ENCODE results near the gene ARNT2. TPM values are rescaled to one million over a fixed set of nuclear protein-coding genes. Genes with fewer than 3 reads are reported as not detected.
A peak's percentile ranks its signal among the peaks of the same experiment; 100 is the strongest.

ARNT2 gene
- total and polyA plus RNA-seq, 4 experiments from 2014 or later = not detected

DNA sequence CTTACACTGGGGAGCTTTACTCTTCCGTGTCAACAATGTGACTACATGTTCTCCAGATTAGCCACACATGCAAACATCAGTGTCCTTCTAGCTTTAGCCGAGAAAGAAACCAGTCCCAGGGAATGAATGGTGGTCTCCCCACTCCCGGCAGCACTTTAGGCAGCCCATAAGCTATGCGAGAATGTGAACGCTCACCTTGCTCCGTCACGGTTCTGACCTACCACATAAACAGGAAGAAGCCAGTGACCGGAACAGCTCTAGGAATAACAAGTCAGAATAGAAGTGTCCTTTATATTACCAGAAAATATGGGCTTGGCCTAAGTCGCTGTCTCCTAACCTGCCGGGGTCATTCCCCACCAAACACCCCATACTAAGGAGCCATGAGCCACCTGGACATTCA is 192.9 kb downstream of the ARNT2 start:
- H3K36me3 ChIP-seq (ENCODE audit: insufficient read depth, low read length) = no peaks in the 10 kb centered on the region
- no peaks in the 10 kb centered on the region for H3K4me1 Mint-ChIP-seq
- no peak overlapping the region for H3K4me3 ChIP-seq (ENCODE audit: low read length in 2 of 2)
- H3K9me3 ChIP-seq (ENCODE audit: control insufficient read depth in 1 of 2, low read length in 2 of 2) = no peaks in the 10 kb centered on the region
- H3K27me3 Mint-ChIP-seq = peaks cover 13 to 19% of the 10 kb centered on the region in 2 donors
- no peaks in the 10 kb centered on the region for H3K4me1 ChIP-seq (ENCODE audit: insufficient read depth, low read length)
- CTCF ChIA-PET (ENCODE audit: partially characterized antibody) = no interaction called here
- no peak overlapping the region for H3K4me3 Mint-ChIP-seq
- H3K9me3 Mint-ChIP-seq = no peaks in the 10 kb centered on the region
- H3K27ac Mint-ChIP-seq = no peak overlapping the region
- POLR2A ChIA-PET (ENCODE audit: partially characterized antibody) = no interaction called here
- H3K27me3 ChIP-seq (ENCODE audit: insufficient read depth, low read length) = no peaks in the 10 kb centered on the region
- no peak overlapping the region for H3K27ac ChIP-seq (ENCODE audit: low read depth, low read length)
- DNase-seq = no peak
- intact Hi-C loops (cut with micrococcal nuclease) = no loop called here
- no peaks in the 10 kb centered on the region for H3K36me3 Mint-ChIP-seq

DNA sequence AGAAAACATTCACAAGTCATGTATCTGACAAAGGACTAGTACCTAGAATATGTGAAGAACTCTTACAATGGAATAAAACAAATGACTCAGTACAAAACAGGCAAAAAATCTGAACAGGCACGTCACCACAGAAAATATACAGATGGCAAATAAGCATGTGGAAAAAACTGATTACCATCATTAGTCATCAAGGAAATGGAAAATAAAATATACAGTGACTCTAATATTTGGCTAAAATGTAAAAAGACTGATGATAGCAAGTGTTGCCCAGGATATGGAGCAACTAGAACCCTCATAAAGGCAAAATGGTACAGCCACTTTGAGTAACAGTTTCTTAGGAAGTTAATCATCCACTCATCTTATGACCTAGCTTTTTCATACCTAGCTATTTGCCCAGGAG is 195.2 kb downstream of the ARNT2 start:
- no peaks in the 10 kb centered on the region for H3K4me1 Mint-ChIP-seq
- Histone ChIP-seq H3K36me3 (ENCODE audit: insufficient read depth, low read length) (no peaks in the 10 kb centered on the region), H3K27ac (ENCODE audit: low read depth, low read length) (no peak overlapping the region), H3K9me3 (ENCODE audit: control insufficient read depth in 1 of 2, low read length in 2 of 2) (no peaks in the 10 kb centered on the region), H3K4me3 (ENCODE audit: low read length in 2 of 2) (no peak overlapping the region), H3K27me3 (ENCODE audit: insufficient read depth, low read length) (no peaks in the 10 kb centered on the region), H3K4me1 (ENCODE audit: insufficient read depth, low read length) (no peaks in the 10 kb centered on the region)
- peaks cover 0 to 2% (median 0%) of the 10 kb centered on the region in 8 donors for H3K9me3 Mint-ChIP-seq
- peaks cover 11 to 21% of the 10 kb centered on the region in 2 donors for H3K27me3 Mint-ChIP-seq
- POLR2A ChIA-PET (ENCODE audit: partially characterized antibody) = no interaction called here
- no peak for DNase-seq
- intact Hi-C loops (cut with micrococcal nuclease) = no loop called here
- CTCF ChIA-PET (ENCODE audit: partially characterized antibody) = no interaction called here
- no peaks in the 10 kb centered on the region for H3K36me3 Mint-ChIP-seq
- H3K4me3 Mint-ChIP-seq = no peak overlapping the region
- no peak overlapping the region for H3K27ac Mint-ChIP-seq

DNA sequence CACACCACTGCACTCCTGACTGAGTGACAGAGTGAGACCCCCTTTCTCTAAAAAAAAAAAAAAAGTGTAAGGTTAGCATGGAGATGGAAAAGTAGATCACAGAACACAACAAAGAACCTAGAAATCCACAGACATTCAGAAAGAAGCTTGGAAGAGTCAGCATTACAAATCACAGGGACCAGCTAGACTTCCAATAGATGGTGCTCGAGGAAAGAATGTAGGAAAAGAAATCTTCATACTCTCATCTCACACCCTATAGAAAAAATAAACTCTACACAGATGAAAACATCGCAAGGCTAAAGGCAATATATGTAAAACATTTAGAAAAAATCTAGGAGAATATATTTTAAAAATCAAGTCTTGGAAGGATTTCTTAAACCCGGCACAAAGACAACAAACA is 196.4 kb downstream of the ARNT2 start:
- DNase-seq = no peak
- no peaks in the 10 kb centered on the region for H3K9me3 ChIP-seq (ENCODE audit: control insufficient read depth in 1 of 2, low read length in 2 of 2)
- H3K36me3 ChIP-seq (ENCODE audit: insufficient read depth, low read length) = no peaks in the 10 kb centered on the region
- no peak overlapping the region for H3K4me3 ChIP-seq (ENCODE audit: low read length in 2 of 2)
- no peak overlapping the region for H3K4me3 Mint-ChIP-seq
- no peaks in the 10 kb centered on the region for H3K4me1 Mint-ChIP-seq
- ChIA-PET POLR2A (ENCODE audit: partially characterized antibody) (no interaction called here), CTCF (ENCODE audit: partially characterized antibody) (no interaction called here)
- no peak overlapping the region for H3K27ac ChIP-seq (ENCODE audit: low read depth, low read length)
- H3K27me3 Mint-ChIP-seq = peaks cover 10 to 21% of the 10 kb centered on the region in 2 donors
- H3K27me3 ChIP-seq (ENCODE audit: insufficient read depth, low read length) = no peaks in the 10 kb centered on the region
- peaks cover 0 to 2% (median 0%) of the 10 kb centered on the region in 8 donors for H3K9me3 Mint-ChIP-seq
- intact Hi-C loops (cut with micrococcal nuclease) = no loop called here
- no peak overlapping the region for H3K27ac Mint-ChIP-seq
- no peaks in the 10 kb centered on the region for H3K36me3 Mint-ChIP-seq
- H3K4me1 ChIP-seq (ENCODE audit: insufficient read depth, low read length) = no peaks in the 10 kb centered on the region

DNA sequence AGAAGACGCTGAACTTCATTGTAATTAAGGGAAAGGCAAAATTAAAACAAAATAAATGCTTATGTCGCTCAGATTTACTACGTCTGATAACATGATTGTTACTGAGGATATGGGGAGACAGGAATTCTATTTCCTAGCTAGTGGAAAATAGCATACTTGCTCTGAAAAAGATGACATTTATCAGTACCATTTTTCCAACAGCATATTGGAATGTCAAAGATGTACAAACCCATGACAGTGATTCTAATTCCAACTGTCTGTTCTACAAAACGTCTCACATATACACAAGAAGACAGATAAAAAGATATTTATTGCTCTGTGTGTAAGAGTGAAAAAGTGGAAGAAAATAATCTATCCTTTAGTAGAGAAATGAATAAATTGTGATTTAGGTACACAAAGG is 197.1 kb downstream of the ARNT2 start:
- H3K9me3 ChIP-seq (ENCODE audit: control insufficient read depth in 1 of 2, low read length in 2 of 2) = no peaks in the 10 kb centered on the region
- H3K4me1 ChIP-seq (ENCODE audit: insufficient read depth, low read length) = no peaks in the 10 kb centered on the region
- no peaks in the 10 kb centered on the region for H3K36me3 ChIP-seq (ENCODE audit: insufficient read depth, low read length)
- H3K27ac ChIP-seq (ENCODE audit: low read depth, low read length) = no peak overlapping the region
- ChIA-PET POLR2A (ENCODE audit: partially characterized antibody) (no interaction called here), CTCF (ENCODE audit: partially characterized antibody) (no interaction called here)
- H3K27me3 ChIP-seq (ENCODE audit: insufficient read depth, low read length) = no peaks in the 10 kb centered on the region
- intact Hi-C loops (cut with micrococcal nuclease) = no loop called here
- H3K4me1 Mint-ChIP-seq = no peaks in the 10 kb centered on the region
- no peak for DNase-seq
- no peak overlapping the region for H3K4me3 ChIP-seq (ENCODE audit: low read length in 2 of 2)
- no peaks in the 10 kb centered on the region for H3K36me3 Mint-ChIP-seq
- H3K27me3 Mint-ChIP-seq = peaks cover 10 to 21% of the 10 kb centered on the region in 2 donors
- H3K27ac Mint-ChIP-seq = no peak overlapping the region
- no peak overlapping the region for H3K4me3 Mint-ChIP-seq
- peaks cover 0 to 2% (median 0%) of the 10 kb centered on the region in 8 donors for H3K9me3 Mint-ChIP-seq

DNA sequence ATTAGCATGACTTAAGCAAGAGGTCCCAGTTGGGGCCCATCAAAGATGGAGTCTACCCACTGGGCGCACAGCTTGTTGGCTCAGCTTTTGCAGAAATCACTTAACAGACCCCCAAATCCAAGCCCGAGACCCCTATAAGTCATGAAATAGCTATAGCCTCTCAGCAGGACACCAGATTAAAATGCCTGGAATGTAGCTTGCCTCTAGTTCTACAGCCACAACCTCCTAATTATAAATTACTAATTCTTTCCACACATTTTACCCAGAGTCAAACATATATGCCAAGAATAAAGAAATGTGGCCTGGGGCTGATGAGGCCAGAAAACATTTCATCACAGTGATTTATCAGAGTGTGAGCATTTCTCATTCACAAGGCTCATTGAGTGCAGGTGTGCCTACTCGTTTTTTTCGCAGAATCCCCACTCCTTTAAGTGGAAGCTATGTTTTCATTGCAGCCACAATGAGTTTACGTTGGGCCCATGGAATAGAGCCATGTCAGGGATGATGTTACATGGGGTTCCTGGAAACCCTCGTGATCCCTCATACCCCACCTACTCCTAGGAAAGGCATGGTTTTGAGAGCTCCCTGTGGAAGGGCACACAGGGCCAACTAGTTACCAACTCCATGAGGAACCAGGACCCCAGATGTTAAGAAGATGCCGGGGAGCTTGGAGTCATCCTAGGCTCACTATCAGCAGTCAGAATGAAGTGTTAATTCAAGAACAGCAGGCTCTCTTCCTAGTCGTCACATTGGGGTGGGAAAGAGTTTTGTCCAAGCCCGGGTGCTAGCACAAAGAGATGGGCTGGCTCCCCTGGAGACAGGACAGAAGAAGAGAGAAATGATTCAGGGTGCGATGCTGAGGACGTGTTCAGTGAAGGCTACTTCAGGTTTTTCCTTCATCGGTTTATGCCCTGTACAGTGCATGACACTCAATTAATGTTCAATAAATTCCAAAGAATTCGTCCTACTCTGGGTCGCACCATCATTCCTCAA is 200.7 kb downstream of the ARNT2 start:
- H3K36me3 Mint-ChIP-seq = no peaks in the 10 kb centered on the region
- Histone ChIP-seq H3K4me3 (ENCODE audit: low read length in 2 of 2) (no peak overlapping the region), H3K27ac (ENCODE audit: low read depth, low read length) (no peak overlapping the region), H3K36me3 (ENCODE audit: insufficient read depth, low read length) (no peaks in the 10 kb centered on the region), H3K4me1 (ENCODE audit: insufficient read depth, low read length) (no peaks in the 10 kb centered on the region), H3K9me3 (ENCODE audit: control insufficient read depth in 1 of 2, low read length in 2 of 2) (no peaks in the 10 kb centered on the region), H3K27me3 (ENCODE audit: insufficient read depth, low read length) (no peaks in the 10 kb centered on the region)
- no peaks in the 10 kb centered on the region for H3K4me1 Mint-ChIP-seq
- peaks cover 0 to 2% (median 0%) of the 10 kb centered on the region in 8 donors for H3K9me3 Mint-ChIP-seq
- POLR2A ChIA-PET (ENCODE audit: partially characterized antibody) = no interaction called here
- no peak overlapping the region for H3K4me3 Mint-ChIP-seq
- no peak for DNase-seq
- CTCF ChIA-PET (ENCODE audit: partially characterized antibody) = no interaction called here
- intact Hi-C loops (cut with micrococcal nuclease) = no loop called here
- H3K27me3 Mint-ChIP-seq = peaks cover 8 to 11% of the 10 kb centered on the region in 2 donors
- H3K27ac Mint-ChIP-seq = no peak overlapping the region

DNA sequence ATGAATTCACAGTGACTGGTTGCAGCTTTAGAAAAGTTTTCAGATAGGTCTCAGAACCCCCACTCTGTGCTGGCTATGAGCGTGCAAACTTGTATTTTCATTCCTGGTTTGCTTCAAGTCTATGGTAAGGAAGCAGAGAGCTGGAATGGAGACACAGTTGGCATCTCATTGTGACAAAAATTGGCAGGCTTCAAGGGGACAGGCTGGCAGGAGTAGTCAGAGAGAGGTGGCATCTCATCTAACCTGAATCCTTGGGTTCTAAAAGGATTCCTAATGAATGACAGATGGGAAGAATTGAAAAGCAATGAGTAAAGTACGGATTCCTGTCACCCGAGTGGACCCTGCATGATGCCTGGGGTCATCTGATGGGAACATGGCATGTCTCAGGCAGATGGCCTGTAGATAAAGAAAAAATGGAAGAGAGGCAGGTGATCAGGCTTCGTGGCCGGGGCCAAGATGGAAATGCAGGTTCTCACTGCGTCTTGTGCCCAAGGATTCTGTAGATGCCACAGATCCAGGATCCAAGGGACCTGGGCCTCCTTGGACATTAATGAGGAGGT is 201.5 kb downstream of the ARNT2 start:
- H3K36me3 Mint-ChIP-seq = no peaks in the 10 kb centered on the region
- peaks cover 5 to 9% of the 10 kb centered on the region in 2 donors for H3K27me3 Mint-ChIP-seq
- peaks cover 0 to 2% (median 0%) of the 10 kb centered on the region in 8 donors for H3K9me3 Mint-ChIP-seq
- POLR2A ChIA-PET (ENCODE audit: partially characterized antibody) = no interaction called here
- H3K4me3 Mint-ChIP-seq = no peak overlapping the region
- CTCF ChIA-PET (ENCODE audit: partially characterized antibody) = no interaction called here
- Histone ChIP-seq H3K27me3 (ENCODE audit: insufficient read depth, low read length) (no peaks in the 10 kb centered on the region), H3K27ac (ENCODE audit: low read depth, low read length) (no peak overlapping the region), H3K4me1 (ENCODE audit: insufficient read depth, low read length) (no peaks in the 10 kb centered on the region), H3K36me3 (ENCODE audit: insufficient read depth, low read length) (no peaks in the 10 kb centered on the region), H3K9me3 (ENCODE audit: control insufficient read depth in 1 of 2, low read length in 2 of 2) (no peaks in the 10 kb centered on the region), H3K4me3 (ENCODE audit: low read length in 2 of 2) (no peak overlapping the region)
- H3K27ac Mint-ChIP-seq = peak overlapping the region in 1 of 7 donors; percentile 9
- no peaks in the 10 kb centered on the region for H3K4me1 Mint-ChIP-seq
- no peak for DNase-seq
- intact Hi-C loops (cut with micrococcal nuclease) = no loop called here

DNA sequence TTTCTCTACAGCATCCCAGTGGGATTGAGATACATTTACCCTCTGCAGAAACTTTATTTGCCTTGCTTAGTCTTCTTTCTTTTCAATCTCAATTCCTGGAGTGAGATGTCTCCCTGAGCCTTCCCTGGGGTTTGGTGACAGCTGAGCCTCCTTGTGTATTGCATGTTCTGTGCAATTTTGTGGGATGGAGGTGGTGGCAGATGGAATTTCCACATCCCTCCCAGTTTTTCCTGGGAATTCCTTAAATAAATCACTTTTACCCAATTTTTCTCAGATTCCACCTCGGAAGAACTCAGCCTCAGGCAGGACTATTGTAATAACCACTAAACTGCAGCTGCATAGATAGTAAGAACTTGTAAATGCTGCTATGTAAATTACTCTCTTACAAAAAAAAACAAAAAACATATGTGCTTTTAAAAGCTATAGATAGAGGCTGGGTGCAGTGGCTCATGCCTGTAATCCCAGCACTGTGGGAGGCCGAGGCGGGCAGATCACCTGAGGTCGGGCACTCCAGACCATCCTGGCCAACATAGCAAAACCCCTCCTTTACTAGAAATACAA is 202.4 kb downstream of the ARNT2 start:
- ChIA-PET POLR2A (ENCODE audit: partially characterized antibody) (no interaction called here), CTCF (ENCODE audit: partially characterized antibody) (no interaction called here)
- Histone ChIP-seq H3K9me3 (ENCODE audit: control insufficient read depth in 1 of 2, low read length in 2 of 2) (no peaks in the 10 kb centered on the region), H3K27me3 (ENCODE audit: insufficient read depth, low read length) (no peaks in the 10 kb centered on the region), H3K36me3 (ENCODE audit: insufficient read depth, low read length) (no peaks in the 10 kb centered on the region), H3K27ac (ENCODE audit: low read depth, low read length) (no peak overlapping the region), H3K4me3 (ENCODE audit: low read length in 2 of 2) (no peak overlapping the region), H3K4me1 (ENCODE audit: insufficient read depth, low read length) (no peaks in the 10 kb centered on the region)
- H3K4me1 Mint-ChIP-seq = no peaks in the 10 kb centered on the region
- H3K27me3 Mint-ChIP-seq = peaks cover 5 to 9% of the 10 kb centered on the region in 2 donors
- H3K27ac Mint-ChIP-seq = no peak overlapping the region
- intact Hi-C loops (cut with micrococcal nuclease) = no loop called here
- DNase-seq = no peak
- peaks cover 0 to 2% (median 0%) of the 10 kb centered on the region in 8 donors for H3K9me3 Mint-ChIP-seq
- H3K36me3 Mint-ChIP-seq = no peaks in the 10 kb centered on the region
- H3K4me3 Mint-ChIP-seq = no peak overlapping the region
